NCI-H526 (cell line): ENCODE results near the gene SLC35F2.
"Not testable (repeated sequence)": the region's sequence is repeated elsewhere in the genome, so short reads cannot be mapped to it uniquely, and the experiment has no call there.

Experiments used
- DNase-seq, 2 experiments: peaks; one replicate each; lab custom pipeline; 2025; lab: John Stamatoyannopoulos, UW

The SLC35F2 gene

DNA sequence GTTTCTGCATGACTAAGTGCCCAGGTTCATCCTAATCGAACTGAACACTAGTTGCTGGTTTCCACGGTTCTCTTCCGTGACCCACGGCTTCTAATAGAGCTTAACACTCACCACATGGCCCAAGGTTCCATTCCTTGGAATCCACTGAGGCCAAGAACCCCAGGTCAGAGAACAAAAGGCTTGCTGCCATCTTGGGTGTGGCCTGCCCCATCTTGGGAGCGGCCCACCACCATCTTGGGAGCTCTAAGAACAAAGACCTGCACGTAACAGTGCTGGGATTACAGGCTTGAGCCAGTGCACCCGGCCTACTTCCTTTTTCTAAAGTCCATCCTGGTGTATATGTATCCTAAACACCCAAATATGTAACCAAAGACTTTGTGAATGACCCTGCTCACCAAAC is 68.8 kb downstream of the SLC35F2 start:
- no peak for DNase-seq

DNA sequence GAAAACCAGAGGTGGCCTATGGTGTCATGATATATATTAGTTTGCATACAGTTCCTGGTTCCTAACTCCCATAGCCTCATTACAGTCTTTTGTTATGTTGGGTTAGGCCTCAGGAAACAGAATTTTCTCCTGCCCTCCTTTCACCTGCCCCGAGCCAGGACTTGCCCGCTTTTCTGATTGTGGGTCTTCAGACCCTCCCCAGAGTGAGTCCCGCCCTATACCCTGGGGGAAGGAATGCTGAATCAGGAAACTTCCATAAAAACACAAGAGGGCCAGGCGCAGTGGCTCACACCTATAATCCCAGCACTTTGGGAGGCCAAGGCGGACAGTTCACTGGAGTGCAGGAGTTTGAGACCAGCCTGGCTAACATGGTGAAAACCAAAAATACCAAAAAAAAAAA is 70.9 kb downstream of the SLC35F2 start:
- no peak for DNase-seq

DNA sequence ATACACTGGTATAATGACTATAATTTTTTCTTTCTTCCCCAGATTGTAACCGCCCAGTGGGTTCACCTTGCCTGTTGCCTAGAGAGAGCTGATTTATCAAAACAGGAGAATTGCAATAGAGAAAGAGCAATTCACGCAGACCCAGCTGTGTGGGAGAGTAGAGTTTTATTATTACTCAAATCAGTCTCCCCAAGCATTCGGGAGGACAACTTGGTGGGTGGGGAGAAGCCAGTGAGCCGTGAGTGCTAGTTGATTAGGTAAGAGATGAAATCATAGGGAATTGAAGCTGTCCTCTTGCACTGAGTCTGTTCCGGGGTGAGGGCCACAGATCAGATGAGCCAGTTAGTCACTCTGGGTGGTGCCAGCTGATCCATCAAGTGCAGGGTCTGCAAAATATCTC is 73.2 kb downstream of the SLC35F2 start:
- no peak for DNase-seq

DNA sequence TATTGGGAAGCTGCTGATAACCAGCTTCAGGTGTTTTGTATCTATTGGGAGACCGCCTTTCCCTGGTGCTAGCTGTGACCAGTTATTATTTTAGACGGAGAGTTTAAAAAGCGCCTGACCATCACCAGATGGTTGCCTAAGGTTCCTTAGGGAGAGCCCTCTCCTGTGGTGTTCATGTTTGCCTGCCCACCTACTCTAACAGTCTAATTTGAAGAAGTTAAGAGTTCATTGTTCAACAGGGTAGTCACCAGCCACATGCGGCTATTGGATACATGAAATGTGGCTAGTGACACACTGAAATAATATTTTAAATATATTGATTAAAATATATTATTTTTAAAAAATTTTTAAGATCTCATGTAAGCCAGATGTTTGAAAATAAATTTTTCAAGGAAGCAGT is 75.5 kb downstream of the SLC35F2 start:
- no peak for DNase-seq

DNA sequence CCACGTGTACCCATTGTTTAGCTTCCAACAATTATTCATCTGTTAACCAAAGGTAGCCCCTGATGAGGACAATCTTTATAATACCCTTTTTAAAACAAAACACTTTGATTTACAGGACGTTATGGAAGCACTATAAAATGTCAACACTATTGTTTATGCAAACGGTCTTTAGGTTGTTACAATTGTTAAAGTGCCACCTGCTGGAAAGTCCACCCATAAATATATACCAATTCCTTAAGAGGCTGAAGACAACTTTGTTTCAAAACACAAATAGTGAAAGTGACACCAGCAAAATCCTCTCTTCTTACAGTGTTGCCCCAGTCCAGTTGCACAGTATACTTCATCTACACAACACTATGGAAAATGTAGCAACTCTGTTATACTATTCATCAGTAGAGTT is 77.8 kb downstream of the SLC35F2 start:
- peak in 1 of 2 experiments; percentile 17 for DNase-seq

DNA sequence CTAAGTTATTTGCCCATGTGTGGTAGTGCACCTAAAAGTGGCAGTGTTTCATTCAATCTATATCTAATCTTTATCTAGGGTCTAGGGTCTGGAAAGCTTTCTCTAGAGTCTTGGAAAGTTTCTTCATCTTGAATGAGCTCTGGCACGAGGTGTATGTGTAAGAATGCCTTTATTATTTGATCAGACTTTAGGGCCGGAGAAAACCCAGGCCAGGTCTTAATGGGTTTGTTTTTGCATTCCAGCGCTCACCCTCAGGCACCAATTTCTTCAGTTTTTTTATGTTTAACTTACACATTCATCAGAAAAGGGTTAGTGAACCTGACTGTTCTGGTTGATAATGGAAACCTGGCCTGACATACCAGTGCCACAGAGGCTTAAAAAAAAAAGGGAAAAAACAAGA is 78.5 kb downstream of the SLC35F2 start:
- no peak for DNase-seq

DNA sequence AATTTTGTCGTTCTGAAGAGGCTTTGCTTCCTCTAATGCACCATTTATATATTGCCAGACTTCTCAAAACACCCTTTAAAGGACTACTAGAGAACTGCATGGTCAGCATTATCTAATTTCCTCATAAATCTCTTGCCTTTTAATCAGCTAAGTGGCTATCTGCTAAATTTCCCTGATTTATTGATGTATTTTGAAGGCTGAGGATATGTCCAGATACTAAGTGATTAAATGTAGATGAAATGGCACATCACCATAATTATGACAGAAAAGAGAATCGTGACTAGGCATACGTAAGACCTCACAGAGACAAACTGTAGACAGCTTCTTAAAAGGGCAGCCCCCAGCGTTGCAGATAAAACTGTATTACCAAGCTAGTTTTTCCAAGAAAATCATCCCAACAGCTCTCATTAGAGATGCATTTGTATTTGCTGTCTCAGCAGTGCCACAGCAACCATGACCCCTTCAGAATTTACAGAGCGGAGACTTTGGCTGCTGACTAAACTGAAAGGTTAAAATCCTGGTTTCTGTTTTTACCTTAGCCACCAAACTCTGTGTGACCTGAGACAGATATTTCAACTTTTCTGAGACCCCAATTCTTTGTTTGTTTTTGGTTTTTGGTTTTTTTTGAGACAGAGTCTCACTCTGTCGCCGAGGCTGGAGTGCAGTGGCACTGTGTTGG is 79.6 kb downstream of the SLC35F2 start:
- DNase-seq = no peak

DNA sequence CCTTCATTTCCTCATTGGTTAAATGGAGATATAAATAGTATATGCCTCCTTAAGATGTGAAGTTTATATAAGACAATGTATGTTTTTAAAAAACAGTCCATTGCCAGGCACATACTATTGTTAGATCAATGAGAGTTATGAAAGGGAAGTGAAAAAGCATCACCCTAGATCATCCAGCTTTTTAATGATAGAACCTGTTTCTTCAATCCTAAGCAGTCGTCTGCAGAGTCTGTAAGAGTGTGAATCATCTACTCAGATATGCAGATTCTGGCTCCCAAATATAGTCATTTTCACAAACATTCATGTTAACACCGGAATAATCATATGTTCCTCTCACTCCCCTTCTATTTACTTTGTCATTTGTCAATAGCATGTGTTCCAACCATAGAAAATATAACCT is 81.5 kb downstream of the SLC35F2 start:
- DNase-seq = no peak

DNA sequence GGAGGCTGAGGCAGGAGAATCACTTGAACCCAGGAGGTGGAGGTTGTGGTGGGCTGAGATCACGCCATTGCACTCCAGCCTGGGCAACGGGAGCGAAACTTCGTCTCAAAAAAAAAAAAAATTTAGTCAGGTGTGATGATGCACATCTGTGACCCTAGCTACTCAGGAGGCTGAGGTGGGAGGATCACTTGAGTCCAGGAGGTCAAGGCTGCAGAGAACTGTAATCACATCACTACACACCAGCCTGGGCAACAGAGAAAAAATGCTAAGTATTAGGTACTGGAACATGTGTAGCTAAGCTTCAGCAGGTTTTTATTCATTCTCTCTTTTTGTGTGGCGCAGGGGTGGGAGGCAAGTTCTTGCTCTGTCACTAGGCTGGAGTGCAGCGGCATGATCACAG is 82.5 kb downstream of the SLC35F2 start:
- DNase-seq = no peak

DNA sequence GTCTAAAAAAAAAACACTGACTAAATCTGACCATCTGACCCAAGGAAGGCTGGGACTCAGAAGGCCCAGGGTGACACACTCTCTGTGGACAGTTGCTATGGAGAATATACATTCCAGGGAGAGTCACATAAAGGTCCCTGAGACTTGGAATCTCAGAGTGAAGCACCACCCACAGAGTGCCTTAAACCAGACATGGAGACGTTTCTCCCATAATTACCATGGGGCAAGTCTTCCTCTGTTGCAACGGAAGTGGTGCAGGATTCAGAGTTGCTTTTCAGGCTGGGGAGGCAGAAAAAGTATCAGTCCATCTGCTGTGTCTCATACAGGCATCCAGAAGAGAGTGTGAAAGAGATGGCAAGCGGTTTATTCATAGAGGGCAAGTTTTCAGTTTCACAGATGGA is 88.0 kb downstream of the SLC35F2 start:
- DNase-seq = no peak

DNA sequence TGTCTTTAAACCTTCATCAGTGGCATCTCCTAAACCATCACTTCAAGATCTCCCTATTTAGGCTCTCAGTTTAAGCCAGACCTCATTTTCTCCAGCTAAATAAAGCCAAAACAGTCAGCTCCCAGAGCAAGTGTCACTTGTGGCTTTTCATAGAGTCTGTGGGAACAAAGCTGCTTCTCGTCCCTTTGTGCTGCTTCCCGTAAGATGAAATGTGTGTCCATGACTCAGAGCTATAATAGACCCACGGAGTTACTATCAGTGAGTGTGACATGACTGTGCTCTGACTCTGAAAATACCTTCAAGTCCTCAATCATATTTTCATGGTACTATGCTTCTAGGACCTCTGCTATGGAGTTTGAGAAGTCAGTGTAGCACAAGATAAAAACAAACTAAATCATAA is 89.4 kb downstream of the SLC35F2 start:
- DNase-seq = no peak

DNA sequence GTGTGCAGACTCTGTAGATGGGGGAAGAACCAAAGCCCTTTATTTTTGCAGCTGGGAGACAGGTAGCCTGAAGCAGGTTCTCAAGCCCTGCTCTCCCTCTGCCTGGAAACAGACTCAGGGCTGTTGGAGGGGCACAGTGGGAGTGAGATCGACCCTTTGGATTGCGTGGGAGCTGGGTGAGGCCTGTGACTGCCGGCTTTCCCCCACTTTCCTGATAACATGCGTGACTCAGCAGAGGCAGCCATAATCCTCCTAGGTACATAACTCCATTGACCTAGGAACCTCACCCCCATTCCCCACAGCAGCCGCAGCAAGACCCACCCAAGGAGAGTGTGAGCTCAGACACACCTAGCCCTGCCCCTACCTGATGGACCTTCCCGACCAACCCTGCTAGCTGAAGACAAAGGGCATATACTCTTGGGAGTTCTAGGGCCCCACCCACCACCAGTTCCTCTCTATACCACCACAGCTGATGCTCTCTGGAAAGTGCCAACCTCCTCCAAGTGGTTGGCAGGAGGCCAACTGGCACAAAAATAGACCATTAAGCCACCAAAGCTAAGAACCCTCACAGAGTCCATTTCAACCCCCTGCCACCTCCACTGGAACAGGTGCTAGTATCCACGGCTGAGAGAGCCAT is 99.8 kb downstream of the SLC35F2 start:
- not testable (repeated sequence) for DNase-seq

DNA sequence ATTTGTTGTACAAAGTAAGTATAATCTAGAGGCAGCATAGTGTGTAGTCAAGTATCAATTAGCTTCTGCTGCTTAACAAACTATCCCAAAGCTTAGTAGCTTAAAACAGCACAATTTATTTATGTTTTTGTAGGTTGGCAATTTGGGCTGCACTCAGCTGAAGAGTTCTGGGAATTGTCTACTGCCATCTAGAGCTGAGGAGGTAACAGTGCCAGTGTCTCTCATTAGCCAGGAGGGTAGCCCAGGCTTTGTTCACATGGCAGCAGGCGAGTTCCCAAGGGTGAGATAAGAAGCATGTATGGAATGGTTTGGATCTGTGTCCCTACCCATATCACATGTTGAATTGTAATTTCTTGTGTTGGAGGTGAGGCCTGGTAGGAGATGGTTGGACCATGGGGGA is 100.9 kb downstream of the SLC35F2 start:
- DNase-seq = peak in 1 of 2 experiments; percentile 19

DNA sequence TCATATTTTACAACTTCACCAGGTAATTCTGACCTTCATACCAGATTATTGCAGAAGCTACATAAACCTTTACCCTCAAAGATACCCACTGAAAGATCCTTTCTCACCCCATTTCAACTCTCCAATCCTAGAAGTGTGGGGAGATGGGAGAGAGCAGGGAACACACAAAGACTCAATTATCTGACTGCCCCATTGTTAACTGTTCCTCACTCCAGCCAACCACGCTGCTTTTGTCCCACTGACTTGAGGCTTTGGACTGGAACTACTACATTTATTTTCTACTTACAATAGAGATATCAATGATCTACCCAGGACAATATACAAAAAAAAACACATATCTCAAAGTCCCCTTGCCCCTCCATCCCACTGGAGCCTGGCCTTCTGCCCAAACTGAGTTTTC is 102.0 kb downstream of the SLC35F2 start:
- DNase-seq = no peak

DNA sequence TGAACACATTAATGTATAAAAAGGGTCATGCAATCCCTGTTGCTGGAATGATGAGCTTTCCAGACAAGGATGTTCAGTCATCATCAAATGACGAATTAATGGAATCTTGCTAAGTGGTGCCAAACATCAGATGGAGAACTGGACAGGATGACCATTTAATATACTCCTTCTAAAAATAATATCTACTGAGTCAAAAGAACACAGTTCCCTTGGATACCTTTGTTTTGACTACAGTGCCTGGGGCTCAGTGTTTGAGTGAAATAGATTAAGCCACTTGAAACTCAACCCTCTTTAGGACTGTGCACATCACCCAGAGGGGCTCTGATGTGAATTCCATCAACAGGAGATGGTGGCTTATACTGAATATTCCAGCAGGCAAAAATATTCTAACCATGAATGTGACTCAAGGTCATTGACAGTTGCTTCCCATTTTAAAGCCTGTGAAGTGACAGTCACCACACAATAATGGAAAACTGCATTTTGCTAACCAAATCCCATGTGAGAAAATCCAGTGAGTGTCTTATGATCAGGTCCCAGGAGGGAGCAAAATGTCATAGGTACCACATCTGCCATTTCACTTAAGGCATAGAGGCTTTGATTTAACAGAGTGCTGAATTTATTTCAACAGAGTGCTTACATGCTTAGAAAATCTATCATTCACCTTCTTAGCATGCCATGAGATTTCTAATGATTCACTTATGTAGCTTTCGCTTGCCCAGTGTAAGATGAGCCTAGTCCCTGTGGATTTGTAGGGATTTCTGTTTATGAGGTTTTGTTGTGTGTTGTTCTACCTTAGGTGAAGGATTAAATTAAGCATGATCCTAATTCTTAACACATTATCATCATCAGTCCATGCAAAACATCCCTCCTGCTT is 105.4 kb downstream of the SLC35F2 start:
- DNase-seq = no peak

DNA sequence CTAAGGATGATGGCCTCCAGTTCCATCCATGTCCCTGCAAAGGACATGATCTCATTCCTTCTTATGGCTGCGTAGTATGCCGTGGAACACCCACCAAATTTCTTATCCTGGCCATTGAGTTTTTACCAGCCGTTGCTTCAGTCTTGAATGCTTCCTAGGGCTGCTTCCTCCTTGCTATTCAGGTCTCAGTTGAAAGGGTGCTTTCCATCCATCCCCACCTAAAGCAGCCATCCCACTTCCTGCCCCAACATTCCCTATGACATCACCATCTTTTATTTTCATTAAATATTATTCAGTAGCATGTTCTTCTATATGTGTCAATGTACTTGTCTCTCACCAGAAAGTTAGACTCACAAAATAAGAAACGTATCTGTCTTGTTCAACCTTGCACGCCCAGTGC is 106.1 kb downstream of the SLC35F2 start:
- no peak for DNase-seq

DNA sequence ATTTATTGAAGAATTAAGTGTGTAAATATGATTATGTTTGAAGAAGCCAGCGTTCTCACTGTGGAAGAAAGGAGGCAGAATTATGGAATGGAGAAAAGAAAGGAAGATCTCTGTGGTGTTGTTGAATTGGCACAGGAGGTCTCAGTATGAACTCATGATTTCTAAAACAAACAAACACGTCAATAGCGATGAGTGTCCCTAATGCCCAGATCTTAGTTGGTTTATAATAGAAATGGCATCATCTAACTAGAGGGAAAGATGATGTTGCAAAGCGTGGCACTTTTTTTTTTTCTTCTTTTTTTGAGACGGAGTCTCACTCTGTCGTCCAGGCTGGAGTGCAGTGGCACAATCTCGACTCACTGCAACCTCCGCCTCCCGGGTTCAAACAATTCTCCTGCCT is 107.5 kb downstream of the SLC35F2 start:
- no peak for DNase-seq

DNA sequence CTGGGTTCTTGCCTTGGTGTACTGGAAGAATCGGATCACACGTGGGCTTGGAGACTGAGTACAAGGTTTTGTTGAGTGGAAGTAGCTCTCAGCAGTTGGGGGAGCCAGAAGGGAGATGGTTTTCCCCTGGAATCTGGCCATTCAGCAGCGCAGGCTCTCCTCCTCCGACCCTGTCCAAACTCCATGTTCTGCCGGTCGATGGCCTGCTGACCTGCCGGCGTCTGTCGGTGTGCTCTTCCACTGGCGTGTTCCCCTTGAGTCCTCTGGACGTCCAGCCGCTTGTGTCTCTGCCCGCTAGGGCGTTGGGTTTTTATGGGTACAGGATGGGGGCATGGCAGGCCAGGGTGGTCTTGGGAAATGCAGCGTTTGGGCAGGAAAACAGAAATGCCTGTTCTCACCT is 108.3 kb downstream of the SLC35F2 start:
- no peak for DNase-seq

DNA sequence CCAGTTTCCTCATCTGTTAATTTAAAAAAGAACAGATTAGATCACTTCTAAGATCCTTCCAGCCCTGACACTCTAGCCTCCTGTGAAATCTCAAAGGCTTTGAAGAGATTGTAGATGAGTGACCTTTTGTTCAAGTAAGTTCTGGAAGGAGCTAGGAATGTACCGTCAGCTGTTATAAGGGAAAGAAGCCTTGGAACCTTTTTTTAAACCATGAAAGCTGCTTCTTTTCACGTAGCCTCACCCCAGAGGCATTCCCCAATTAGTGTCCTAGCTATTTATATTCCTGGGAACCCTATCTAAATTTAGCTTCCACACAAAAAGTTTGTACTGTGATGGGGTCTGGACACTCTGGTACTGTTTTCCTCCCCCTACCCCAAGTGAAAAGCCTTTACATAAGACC is 111.0 kb downstream of the SLC35F2 start:
- no peak for DNase-seq

DNA sequence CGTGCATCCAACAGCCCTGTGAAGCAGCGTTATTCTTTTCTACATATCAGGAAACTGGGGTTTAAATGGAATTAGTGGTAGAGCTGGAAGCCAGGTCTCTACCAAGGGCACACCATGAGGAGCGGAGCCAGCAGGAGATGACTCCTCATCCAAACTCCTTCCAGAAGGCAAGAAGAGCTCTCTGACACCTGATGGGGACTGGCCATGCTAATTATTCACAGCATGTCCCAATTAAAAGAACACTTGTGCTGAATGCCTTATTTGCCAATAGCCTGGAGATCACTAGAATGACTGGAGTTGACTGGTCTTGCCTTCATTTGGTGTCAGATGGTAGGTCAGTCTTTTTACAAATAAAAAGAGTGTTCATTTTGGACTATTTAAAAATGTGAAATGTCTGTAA is 113.9 kb downstream of the SLC35F2 start:
- no peak for DNase-seq

DNA sequence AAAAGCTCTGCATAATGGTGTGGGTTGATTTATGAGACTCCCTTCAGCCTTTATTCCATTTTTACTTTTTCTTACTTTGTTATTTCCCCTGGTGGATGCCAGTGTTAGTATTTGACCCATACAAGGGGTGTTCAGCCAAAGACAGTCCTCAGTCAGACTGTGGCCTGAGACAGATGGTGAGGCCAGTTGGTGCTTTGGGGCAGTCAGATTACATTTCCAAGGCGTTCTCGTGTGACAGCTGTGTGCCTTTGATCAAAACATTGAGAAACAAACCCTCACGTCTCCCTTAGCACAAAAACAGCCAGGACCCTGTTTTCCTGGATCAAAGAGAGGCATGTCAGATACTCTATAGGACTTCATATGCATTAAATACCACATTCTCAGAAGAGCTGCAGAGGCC is 115.4 kb downstream of the SLC35F2 start:
- no peak for DNase-seq

DNA sequence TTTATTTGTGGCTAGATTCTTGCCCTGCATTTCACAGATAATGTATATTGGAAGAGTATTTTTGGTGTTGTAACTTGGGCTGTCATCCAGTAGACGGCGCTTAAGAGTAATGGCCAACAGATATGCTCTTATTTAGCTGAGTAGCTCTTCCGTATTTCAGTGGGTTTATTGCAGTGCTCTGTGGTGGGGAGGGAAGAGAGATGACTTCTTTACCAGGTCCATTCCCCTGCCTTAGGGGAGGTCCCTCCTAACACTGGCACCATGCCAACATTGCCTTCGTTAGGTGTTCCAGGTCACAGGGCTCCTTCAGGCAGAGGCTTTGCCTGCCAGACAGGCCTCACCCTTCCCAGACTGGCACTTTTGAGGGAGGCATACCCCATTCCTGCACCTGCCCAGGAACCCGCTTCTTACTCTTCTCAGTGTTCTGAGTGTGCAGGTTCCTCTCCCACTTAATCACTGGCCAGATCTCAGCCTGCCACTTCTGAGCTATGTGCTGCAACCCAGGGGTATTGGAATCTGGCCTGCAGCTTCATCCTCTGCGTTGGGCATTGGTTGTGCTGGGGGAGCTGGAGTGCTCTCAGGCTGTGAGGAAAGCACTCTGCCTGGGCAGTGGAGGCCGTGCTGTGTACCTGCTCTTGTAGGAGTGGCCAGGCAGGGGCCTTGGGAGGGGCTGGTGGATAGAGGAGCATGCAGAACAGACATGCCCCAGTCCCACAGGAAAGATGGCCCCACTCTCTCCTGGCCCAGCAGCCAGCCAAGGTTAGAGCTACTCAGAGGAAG is 117.4 kb downstream of the SLC35F2 start:
- DNase-seq = peak; percentile 55 to 69
